GM12891 (cell line): ENCODE data around the gene ZNF205.
A peak's percentile ranks its signal among the peaks of the same experiment; 100 is the strongest.
"Not testable (repeated sequence)": the region's sequence is repeated elsewhere in the genome, so short reads cannot be mapped to it uniquely, and the experiment has no call there.

Experiments
- DNase-seq: peaks from one replicate; pipeline ENCODE4 v3.0.0; 2011; ENCODE audit warnings: low spot score; ENCODE audit not compliant: insufficient read length
- FAIRE-seq: peaks from 2 replicates; lab custom pipeline; 2011; peaks lifted over from hg19 to GRCh38; lab: Jason Lieb, UNC
- PAX5 ChIP-seq: IDR thresholded peaks from 2 replicates; pipeline ENCODE4 v1.6.1; 2011; ENCODE audit warnings: low read length, moderate library complexity, mild to moderate bottlenecking; ENCODE audit not compliant: insufficient read depth, severe bottlenecking
- POLR2A ChIP-seq: IDR thresholded peaks from 2 replicates; pipeline ENCODE4 v1.6.1; 2011; ENCODE audit warnings: low read depth, low read length, control low read depth
- POLR2AphosphoS5 ChIP-seq: IDR thresholded peaks from 2 replicates; pipeline ENCODE4 v1.6.1; 2011; ENCODE audit warnings: low read depth, low read length, control low read depth
- POU2F2 ChIP-seq: IDR thresholded peaks from 2 replicates; pipeline ENCODE4 v1.6.1; 2011; ENCODE audit warnings: low read depth, mild to moderate bottlenecking, control low read depth, low read length, moderate library complexity
- SPI1 ChIP-seq: IDR thresholded peaks from 2 replicates; pipeline ENCODE4 v1.6.1; 2011; ENCODE audit warnings: low read depth, low read length, control low read depth
- TAF1 ChIP-seq: IDR thresholded peaks from 2 replicates; pipeline ENCODE4 v1.6.1; 2011; ENCODE audit warnings: low read depth, low read length, control low read depth

Gene ZNF205

DNA sequence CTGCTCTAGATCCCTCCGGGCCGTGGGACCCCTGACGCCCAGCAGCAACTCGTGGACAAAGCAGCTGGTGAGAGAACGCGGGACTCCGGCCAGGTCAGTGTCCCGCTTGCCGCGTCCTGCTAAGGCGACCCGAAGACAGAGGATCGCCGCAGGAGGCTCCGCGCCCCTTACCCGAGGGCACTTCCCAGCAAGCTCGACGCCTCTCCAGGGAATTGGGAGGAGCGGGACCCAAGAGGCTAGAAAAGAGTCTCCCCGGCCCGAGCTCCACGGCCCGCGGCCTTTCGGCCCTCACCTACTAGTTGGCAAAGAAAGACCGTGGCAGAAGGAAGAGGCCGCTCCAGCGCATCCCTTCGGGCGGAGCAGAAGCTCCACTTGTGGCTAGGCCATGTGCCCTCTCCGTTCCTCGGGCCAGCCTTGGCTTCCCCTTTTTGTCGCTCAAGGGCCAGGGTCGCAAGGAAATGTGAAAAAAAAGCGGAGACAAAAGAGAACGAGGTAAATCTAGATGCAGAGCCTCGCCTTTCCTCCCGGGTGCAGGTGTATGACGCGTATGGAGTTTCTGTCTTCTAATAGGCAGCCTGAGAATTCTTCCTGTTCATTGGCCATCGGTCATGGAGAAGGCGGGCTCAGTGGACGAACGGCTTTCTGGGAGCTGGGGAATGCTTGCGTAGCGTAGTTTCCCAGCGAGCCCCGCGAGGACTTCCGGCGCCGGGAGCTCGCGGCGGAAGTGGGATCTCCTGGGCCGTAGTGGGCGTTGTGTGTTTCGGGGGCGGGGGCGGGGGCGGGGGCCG lies 22.1 kb downstream of the ZNF205 start, which contains the start of gene ZNF213:
ZNF213 (plus strand) TSS at position 692 of the 788 bp plus-strand sequence. CDS start 2,252 bp downstream, outside the sequence.
- FAIRE-seq (peak; percentile 95), DNase-seq (peak; percentile 93)
- TF ChIP-seq POU2F2 = no peak
- TF ChIP-seq POLR2AphosphoS5 = peak; percentile 84
- peak; percentile 77 for TF ChIP-seq POLR2A
- peak; percentile 51 for TF ChIP-seq TAF1
- no peak for TF ChIP-seq PAX5
- no peak; the same call in 1 of the 2 replicates for TF ChIP-seq SPI1

DNA sequence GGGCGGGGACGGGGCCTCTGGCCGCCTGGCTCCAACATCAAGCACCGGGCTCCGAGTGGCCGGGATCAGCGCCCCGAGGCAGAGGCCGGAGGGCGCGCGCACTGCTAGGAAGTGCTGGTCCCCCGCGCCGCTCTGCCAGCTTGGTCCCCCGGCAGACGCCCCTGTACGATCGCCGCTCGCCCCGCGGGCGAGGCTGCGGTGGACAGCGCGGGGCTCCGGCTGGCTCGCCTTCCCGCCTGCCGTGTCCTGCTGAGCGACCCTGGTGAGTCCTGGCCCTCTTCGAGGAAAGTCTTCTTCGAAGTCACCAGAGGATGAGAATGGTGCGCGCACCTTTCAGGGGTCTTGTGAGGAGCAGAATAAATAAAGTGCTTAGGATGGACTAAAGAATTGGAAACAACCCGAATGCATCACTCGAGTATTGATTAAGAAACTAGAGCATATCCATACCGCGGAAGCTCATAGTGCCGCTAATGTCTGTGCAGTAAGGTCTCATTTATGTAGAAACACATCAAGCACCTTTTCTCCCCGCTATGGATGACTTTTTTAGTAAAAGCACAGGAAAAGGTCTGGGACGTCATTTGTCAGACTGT lies 22.8 kb downstream of the ZNF205 start:
- TF ChIP-seq POLR2A (0 out of 2 replicates have a peak, but pooled peaks have one; percentile 7), POU2F2 (no peak), SPI1 (no peak), TAF1 (no peak), POLR2AphosphoS5 (no peak), PAX5 (no peak)
- FAIRE-seq (no peak), DNase-seq (no peak)

DNA sequence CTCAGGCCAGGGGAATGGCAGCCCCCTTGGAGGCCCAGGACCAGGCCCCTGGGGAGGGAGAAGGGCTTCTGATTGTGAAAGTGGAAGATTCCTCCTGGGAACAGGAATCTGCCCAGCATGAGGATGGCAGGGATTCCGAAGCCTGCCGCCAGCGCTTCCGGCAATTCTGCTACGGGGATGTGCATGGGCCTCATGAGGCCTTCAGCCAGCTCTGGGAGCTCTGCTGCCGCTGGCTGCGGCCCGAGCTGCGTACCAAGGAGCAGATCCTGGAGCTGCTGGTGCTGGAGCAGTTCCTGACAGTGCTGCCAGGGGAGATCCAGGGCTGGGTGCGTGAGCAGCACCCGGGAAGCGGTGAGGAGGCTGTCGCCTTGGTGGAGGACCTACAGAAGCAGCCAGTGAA lies 24.9 kb downstream of the ZNF205 start:
- FAIRE-seq (no peak), DNase-seq (no peak)
- TF ChIP-seq TAF1 (no peak), PAX5 (no peak), SPI1 (no peak), POU2F2 (no peak), POLR2A (no peak), POLR2AphosphoS5 (no peak)

DNA sequence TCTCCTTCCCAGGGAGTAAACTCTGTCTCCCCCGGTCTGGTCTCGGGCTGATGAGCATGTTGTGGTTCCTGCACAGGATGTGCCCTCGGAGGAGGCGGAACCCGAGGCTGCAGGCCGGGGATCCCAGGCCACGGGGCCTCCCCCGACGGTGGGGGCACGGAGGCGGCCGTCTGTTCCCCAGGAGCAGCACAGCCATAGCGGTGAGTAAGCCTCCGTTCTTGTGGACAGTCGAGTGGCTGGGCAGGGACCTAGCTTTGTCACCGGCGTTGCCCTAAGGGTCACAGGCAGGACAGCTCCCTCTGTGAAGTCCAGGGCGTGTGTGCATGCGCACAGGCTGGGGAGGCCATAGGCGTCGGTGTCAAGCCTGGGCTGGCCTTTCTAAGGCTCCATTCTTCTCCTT lies 26.0 kb downstream of the ZNF205 start:
- DNase-seq (no peak), FAIRE-seq (no peak)
- TF ChIP-seq TAF1 (no peak), POLR2A (no peak), POU2F2 (no peak), SPI1 (no peak), POLR2AphosphoS5 (no peak), PAX5 (no peak)

DNA sequence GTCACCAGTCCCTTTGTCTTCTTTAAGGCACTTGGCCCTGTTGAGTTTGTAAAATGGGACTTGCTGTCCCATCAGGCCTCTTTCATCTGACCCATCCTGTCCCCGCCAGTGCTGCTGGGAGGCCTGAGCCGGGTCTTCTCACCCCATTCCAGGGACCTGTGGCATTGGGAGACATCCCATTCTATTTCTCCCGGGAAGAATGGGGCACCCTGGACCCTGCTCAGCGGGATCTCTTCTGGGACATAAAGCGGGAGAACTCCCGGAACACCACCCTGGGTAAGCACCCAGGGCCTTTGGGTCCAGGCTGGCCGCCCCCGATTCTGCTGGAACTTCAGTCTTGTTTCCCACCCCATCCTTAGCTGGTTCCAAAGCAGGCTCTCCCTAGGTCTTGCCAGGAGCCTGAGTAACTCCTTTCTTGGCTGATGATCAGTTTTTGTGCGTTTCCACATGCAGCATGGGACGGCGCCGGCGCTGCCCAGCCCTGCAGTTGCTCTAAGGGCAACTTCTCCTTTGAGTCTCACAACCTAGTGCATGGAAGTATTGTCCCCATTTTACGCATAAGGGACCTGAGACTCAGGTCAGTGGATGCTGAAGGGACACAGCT lies 26.5 kb downstream of the ZNF205 start:
- TF ChIP-seq POLR2AphosphoS5 (no peak), POU2F2 (no peak), TAF1 (no peak), SPI1 (no peak), PAX5 (no peak), POLR2A (no peak)
- FAIRE-seq (no peak), DNase-seq (peak; percentile 2)

DNA sequence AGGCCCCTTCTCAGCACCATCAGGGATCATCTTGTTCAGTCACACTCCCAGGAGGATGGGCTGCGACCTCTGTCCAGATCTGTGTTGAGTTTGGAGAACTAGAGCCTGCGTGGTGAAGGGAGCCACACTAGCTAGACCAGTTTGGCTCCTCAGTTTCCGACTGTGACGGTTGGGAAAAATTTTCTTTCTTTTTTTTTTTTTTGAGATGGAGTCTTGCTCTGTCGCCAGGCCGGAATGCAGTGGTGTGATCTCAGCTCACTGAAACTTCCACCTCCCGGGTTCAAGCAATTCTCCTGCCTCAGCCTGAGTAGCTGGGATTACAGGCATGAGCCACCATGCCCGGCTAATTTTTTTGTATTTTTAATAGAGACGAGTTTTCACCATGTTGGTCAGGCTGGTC lies 27.2 kb downstream of the ZNF205 start:
- not testable (repeated sequence) for DNase-seq, FAIRE-seq

DNA sequence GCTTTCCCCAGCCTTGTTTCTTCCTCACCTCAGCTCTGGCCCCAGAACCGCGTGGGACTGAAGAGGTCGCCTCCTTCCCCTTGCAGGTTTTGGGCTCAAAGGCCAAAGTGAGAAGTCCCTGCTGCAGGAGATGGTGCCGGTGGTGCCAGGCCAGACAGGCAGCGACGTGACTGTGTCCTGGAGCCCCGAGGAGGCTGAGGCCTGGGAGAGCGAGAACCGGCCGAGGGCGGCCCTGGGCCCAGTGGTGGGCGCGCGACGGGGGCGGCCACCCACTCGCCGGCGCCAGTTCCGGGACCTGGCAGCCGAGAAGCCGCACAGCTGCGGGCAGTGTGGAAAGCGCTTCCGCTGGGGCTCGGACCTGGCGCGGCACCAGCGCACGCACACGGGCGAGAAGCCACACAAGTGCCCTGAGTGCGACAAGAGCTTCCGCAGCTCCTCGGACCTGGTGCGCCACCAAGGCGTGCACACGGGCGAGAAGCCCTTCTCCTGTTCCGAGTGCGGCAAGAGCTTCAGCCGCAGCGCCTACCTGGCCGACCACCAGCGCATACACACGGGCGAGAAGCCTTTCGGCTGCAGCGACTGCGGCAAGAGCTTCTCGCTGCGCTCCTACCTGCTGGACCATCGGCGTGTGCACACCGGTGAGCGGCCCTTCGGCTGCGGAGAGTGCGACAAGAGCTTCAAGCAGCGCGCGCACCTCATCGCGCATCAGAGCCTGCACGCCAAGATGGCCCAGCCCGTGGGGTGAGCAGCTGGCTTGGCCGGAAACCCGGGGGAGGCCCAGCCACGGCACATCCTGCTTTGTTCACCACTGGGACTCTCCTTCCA lies 28.4 kb downstream of the ZNF205 start:
- TF ChIP-seq TAF1 (no peak), POLR2A (no peak), POLR2AphosphoS5 (no peak), POU2F2 (no peak), PAX5 (no peak)
- DNase-seq (no peak), FAIRE-seq (no peak)

DNA sequence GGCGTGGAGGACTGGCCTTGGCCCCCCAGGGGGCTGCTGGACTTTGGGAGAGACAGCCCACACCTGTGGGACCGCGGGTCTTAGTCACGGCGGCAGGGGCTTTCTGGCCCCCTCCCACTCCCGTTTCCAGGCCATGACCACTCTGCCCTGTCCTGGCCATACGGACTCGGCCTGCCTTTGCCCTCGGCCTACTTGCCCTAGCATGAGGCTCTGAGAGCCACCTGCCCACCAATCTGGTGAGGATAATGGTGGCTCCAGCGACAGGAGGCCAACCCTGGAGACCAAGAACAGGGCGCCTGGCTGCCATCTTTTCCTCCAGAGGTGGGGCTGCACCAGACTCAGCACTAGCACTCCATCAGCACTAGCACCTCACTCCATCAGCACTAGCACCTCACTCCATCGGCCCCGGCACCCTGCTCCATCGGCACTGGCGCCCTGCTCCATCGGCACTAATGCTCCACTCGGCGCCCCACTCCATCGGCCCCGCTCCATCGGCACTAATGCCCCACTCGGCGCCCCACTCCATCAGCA lies 29.5 kb downstream of the ZNF205 start:
- no peak for TF ChIP-seq POLR2AphosphoS5
- TF ChIP-seq POLR2A = no peak
- TF ChIP-seq PAX5 = no peak
- TF ChIP-seq SPI1 = no peak
- no peak for TF ChIP-seq POU2F2
- TF ChIP-seq TAF1 = no peak
- no peak for DNase-seq
- FAIRE-seq = no peak

DNA sequence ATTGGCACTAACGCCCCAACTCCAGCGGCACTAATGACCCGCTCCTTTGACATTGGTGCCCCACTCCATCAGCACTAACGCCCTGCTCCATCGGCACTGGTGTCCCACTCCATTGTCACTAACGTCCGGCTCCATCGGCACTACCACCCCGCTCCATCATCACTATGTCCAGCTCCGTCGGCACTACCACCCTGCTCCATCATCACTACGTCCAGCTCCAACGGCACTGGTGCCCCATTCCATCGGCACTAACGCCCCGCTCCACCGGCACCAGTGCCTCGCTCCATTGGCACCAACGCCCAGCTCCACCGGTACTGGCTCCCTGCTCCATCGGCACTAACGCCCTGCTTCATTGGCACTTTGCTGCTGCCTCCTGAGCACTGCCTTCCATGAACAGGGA lies 29.9 kb downstream of the ZNF205 start:
- FAIRE-seq = no peak
- DNase-seq = no peak
- no peak for TF ChIP-seq POLR2AphosphoS5
- TF ChIP-seq POU2F2 = no peak
- no peak for TF ChIP-seq SPI1
- no peak for TF ChIP-seq POLR2A
- no peak for TF ChIP-seq TAF1
- TF ChIP-seq PAX5 = no peak
